NT2/D1 (cell line): ENCODE results near the gene CDCA8.
A peak's percentile ranks its signal among the peaks of the same experiment; 100 is the strongest.

Experiments
- DNase-seq: peaks from one replicate; pipeline ENCODE4 v3.0.0-alpha.2; 2011; ENCODE audit warnings: low read depth, low spot score
- H3K27me3 ChIP-seq: 2 replicates; pipeline ENCODE4 v1.6.0; 2011; ENCODE audit warnings: mild to moderate bottlenecking; ENCODE audit not compliant: insufficient read length, insufficient read depth
- H3K36me3 ChIP-seq: 2 replicates; pipeline ENCODE4 v1.6.1; 2011; ENCODE audit warnings: mild to moderate bottlenecking, low read length, mixed read lengths; ENCODE audit not compliant: insufficient read depth, insufficient read length
- H3K4me1 ChIP-seq: 2 replicates; pipeline ENCODE4 v1.5.1; 2011; ENCODE audit not compliant: insufficient read depth, insufficient read length
- H3K4me3 ChIP-seq: 2 replicates; pipeline ENCODE4 v1.5.1; 2011; ENCODE audit warnings: low read depth; ENCODE audit not compliant: insufficient read length
- H3K9ac ChIP-seq: 2 replicates; pipeline ENCODE4 v1.6.0; 2011; ENCODE audit warnings: low read depth; ENCODE audit not compliant: insufficient read length
- H3K9me3 ChIP-seq: 2 replicates; pipeline ENCODE4 v1.5.1; 2011; ENCODE audit warnings: mild to moderate bottlenecking, low read length; ENCODE audit not compliant: insufficient read depth
- SUZ12 ChIP-seq: IDR thresholded peaks from 2 replicates; pipeline ENCODE4 v1.6.1; 2011; ENCODE audit not compliant: insufficient read length, insufficient read depth; ENCODE audit errors: extremely low read depth
- YY1 ChIP-seq: IDR thresholded peaks from 2 replicates; pipeline ENCODE4 v1.6.1; 2011; ENCODE audit not compliant: insufficient read length, insufficient read depth
- ZNF274 ChIP-seq: IDR thresholded peaks from 2 replicates; pipeline ENCODE4 v1.6.1; 2011; ENCODE audit warnings: mild to moderate bottlenecking, low read depth, low read length

The CDCA8 gene

DNA sequence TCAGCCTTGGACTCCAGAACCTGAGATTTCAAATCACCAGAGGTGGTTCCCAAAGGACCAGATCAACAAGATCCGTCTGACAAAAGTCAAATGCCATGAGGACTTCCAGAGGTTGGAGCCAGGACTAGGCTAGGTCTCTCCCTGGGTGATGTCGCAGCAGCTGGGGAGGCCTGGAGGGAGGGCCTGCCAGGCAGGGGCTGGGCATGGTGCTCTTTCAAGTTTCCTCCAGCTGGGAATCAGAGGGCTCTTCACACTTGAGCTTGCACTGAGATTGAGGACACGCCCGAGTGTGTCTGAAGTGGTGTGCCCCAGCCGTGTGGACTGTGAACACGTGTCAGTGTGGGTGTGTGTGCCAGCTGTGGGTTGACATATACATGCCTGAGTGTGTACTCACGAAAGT is 36.3 kb upstream of the CDCA8 start:
- Histone ChIP-seq H3K9ac (no peak overlapping the region), H3K4me1 (peaks cover 16% of the 10 kb centered on the region)

DNA sequence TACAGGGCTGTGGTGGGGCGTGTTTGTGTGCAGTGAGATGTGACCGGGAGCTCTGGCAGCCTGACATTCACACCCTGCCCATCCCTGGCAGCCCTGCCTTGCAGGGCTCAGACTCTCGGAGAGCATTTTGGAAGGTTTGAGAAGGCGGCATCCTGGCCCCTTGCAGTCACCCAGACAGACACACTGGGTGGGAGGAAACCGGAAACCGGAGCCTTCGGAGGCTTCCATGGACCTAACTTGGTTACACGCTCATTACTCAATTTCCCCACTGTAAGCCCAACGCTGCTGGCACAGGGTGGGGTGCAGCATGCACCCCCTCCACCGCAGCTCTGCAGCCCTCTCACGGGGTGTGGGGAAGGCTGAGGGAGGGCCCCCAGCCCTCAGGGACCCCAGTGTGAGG is 35.4 kb upstream of the CDCA8 start:
- H3K27me3 ChIP-seq, result no peaks in the 10 kb centered on the region
- TF ChIP-seq ZNF274, result no peak
- no peak for TF ChIP-seq YY1
- no peak for TF ChIP-seq SUZ12
- no peaks in the 10 kb centered on the region for H3K9me3 ChIP-seq
- no peak for DNase-seq
- H3K36me3 ChIP-seq, result no peaks in the 10 kb centered on the region
- H3K9ac ChIP-seq, result no peak overlapping the region
- H3K4me1 ChIP-seq, result peaks cover 22% of the 10 kb centered on the region
- H3K4me3 ChIP-seq, result no peak overlapping the region

More for the DNA sequence above, 36.3 kb upstream of the CDCA8 start:
- Histone ChIP-seq H3K27me3 (no peaks in the 10 kb centered on the region), H3K4me3 (no peak overlapping the region), H3K36me3 (no peaks in the 10 kb centered on the region), H3K9me3 (no peaks in the 10 kb centered on the region)
- TF ChIP-seq ZNF274 (no peak), YY1 (no peak), SUZ12 (no peak)
- no peak for DNase-seq

DNA sequence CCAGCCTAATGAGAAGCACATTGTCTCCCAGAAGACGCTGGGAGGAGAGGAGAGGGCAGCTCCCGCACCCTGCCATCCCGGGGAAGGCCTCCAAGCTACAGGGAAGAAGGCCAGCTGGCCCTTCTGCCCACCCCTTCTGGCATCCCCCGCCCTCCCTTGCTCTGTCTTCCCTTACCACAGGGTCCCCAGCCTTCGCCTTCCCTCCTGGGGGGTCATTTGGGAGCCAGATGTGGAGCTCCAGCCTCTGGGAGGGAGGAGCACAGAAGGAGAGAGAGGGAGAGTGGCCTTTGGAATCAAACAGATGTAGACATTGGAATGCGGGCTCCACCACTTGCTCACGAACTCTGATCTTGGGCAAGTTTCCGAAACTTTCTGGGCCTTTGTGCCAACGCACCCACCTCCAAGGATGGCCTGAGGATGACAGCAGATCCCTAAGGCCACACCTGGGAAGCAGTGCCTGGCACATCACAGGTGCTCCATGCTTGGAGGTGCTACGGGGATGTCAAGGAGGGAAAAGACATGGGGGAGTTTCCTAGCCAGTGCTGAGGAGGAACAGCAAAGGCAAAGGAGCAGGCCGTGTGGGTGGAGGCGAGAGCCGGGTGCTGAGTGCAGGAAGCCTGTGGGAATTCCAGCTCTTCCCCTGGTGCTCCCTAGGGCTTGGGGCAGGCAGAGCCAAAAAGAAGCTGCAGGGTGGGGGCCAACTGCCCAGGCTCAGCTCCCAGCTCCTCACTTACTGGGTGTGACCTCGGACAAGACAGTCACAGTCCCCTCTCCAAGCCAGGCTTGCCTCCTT is 34.5 kb upstream of the CDCA8 start:
- no peaks in the 10 kb centered on the region for H3K9me3 ChIP-seq
- no peak overlapping the region for H3K4me3 ChIP-seq
- no peaks in the 10 kb centered on the region for H3K36me3 ChIP-seq
- H3K9ac ChIP-seq, result no peak overlapping the region
- peaks cover 22% of the 10 kb centered on the region for H3K4me1 ChIP-seq
- DNase-seq, result no peak
- no peaks in the 10 kb centered on the region for H3K27me3 ChIP-seq
- no peak for TF ChIP-seq ZNF274
- no peak for TF ChIP-seq YY1
- TF ChIP-seq SUZ12, result no peak

DNA sequence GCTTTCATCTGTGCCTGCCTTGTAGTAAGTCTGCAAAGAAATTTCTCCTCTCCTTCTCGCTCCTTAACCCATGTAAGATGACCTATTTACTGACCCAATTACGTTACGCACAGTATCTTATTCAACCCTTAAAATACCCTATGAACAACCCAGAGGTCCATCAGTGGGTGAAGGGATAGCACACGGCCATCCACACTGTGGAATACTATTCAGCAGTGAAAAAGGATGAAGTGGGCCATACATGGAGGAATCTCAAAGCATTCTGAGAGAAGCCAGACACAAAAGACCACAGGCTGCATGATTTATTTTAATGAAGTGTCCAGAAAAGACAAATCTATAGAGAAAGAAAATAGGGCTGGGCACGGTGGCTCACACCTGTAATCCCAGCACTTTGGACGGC is 33.8 kb upstream of the CDCA8 start:
- no peaks in the 10 kb centered on the region for H3K27me3 ChIP-seq
- TF ChIP-seq YY1 (no peak), ZNF274 (no peak), SUZ12 (no peak)
- no peak for DNase-seq

DNA sequence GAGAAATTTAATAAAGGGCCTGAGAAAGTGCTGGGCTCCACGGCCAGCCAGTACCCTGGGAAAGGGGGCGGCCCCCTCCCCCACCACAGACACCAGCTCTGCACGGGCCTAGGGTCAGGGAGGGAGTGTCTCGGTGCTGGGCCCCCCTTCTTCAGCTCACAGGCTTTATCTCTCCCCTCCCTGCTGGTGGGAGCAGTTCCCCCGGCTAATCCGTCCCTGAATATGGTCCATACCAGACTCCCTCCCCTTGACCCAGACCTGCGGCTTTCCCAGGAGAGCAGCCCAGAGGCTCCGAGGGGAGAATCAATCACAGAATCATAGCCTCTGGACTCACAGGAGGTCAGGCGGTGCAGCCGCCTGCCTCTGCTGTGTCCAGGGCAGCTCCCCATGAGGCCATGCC is 31.7 kb upstream of the CDCA8 start:
- TF ChIP-seq YY1 (no peak), SUZ12 (no peak), ZNF274 (no peak)
- Histone ChIP-seq H3K9ac (no peak overlapping the region), H3K4me3 (no peak overlapping the region), H3K9me3 (no peaks in the 10 kb centered on the region), H3K36me3 (no peaks in the 10 kb centered on the region), H3K4me1 (peaks cover 32% of the 10 kb centered on the region), H3K27me3 (no peaks in the 10 kb centered on the region)
- peak; percentile 48 for DNase-seq

More for the DNA sequence above, 33.8 kb upstream of the CDCA8 start:
- Histone ChIP-seq H3K4me3 (no peak overlapping the region), H3K36me3 (no peaks in the 10 kb centered on the region), H3K9ac (no peak overlapping the region), H3K9me3 (no peaks in the 10 kb centered on the region), H3K4me1 (peaks cover 25% of the 10 kb centered on the region)

DNA sequence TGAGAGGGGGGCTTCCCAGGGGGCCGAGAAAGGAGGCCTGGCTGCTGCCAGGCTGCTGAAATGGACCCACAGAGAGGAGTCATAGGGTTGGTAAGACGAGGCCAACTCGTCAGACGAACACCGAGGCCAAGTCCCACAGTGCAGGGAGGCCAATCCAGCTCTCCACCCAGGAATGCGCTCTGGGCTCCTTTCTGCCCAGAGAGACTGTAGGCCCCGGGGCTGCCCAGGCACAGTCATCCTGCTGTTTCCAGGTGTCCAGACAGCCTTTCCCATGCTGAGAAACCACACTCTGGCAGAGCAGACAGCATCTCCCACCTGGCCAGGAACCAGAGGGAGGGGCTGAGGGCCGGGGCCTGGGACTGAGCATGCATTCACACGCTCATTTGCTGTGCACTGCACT is 30.9 kb upstream of the CDCA8 start:
- H3K9me3 ChIP-seq, result no peaks in the 10 kb centered on the region
- no peaks in the 10 kb centered on the region for H3K36me3 ChIP-seq
- peaks cover 26% of the 10 kb centered on the region for H3K4me1 ChIP-seq
- H3K9ac ChIP-seq, result no peak overlapping the region
- no peaks in the 10 kb centered on the region for H3K27me3 ChIP-seq
- H3K4me3 ChIP-seq, result no peak overlapping the region
- TF ChIP-seq ZNF274 (no peak), SUZ12 (no peak), YY1 (no peak)
- DNase-seq, result no peak

DNA sequence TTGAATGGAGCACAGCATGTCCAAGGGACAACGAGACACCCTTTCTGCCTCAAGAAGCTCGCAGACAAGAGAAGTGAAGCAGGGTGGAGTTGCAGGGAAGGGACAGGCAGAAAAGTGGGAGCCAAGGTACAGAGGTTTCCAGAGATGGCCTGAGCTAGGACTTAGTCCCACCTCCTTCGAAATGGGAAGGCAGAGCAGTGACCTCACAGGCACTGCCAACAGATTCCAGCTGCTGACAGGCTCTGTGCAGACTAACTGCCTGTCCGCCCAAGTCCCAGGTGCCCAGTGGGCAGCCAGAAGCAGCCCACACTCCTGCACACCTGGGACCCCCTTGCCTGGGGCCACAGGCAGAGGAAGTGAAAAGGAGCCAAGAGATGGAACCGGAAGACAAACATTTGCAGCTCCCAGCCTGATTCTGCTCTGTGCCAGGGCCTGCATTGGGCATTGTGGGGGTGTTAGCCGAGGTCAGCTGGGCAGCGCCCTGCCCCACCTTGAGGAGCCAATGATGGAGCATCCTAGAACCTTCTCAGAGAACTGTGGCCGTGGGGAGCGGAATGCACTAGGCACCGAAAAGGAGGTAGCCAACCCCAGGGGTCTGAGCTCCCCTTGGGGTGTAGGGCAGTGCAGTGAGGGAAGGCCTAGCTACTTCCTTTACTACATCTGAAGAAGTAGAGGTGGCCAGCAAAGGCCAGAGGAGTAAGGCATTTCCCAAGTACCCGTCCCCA is 30.1 kb upstream of the CDCA8 start:
- Histone ChIP-seq H3K36me3 (no peaks in the 10 kb centered on the region), H3K9ac (no peak overlapping the region), H3K27me3 (no peaks in the 10 kb centered on the region), H3K9me3 (no peaks in the 10 kb centered on the region), H3K4me1 (peaks cover 29% of the 10 kb centered on the region), H3K4me3 (no peak overlapping the region)
- DNase-seq, result no peak
- TF ChIP-seq YY1 (no peak), ZNF274 (no peak), SUZ12 (no peak)
